HepG2 (cell line): ENCODE data around the gene GAL3ST3. TPM values are rescaled to one million over a fixed set of nuclear protein-coding genes. Genes with fewer than 3 reads are reported as not detected.

Source experiments
- BATF2 ChIP-seq: sonication (generic); formaldehyde crosslinking; IDR thresholded peaks from 2 replicates; pipeline ENCODE4 v1.8.0; 2022; ENCODE audit warnings: mild to moderate bottlenecking, missing genetic modification reagents, moderate library complexity
- KDM6A ChIP-seq: IDR thresholded peaks from 2 replicates; pipeline ENCODE4 v1.6.1; 2016; ENCODE audit warnings: low read depth
- MXD1 ChIP-seq: sonication (generic); formaldehyde crosslinking; IDR thresholded peaks from 2 replicates; pipeline ENCODE4 v1.4.0; 2020; ENCODE audit warnings: mild to moderate bottlenecking, missing genetic modification reagents
- NFAT5 ChIP-seq: sonication (generic); formaldehyde crosslinking; IDR thresholded peaks from 2 replicates; pipeline ENCODE4 v1.4.0; 2020; ENCODE audit warnings: missing genetic modification reagents
- POLR2A ChIP-seq, 2 experiments: IDR thresholded peaks; 2 replicates each; pipeline ENCODE4 v1.6.1; 2011; ENCODE audit warnings: low read depth in 2 of 2, low read length in 2 of 2, mild to moderate bottlenecking in 1 of 2, moderate library complexity in 1 of 2; ENCODE audit not compliant: insufficient read depth in 1 of 2
- TBX2 ChIP-seq: sonication (generic); formaldehyde crosslinking; IDR thresholded peaks from 2 replicates; pipeline ENCODE4 v1.5.0; 2020; ENCODE audit warnings: missing genetic modification reagents, mild to moderate bottlenecking, borderline replicate concordance
- YEATS4 ChIP-seq: sonication (generic); formaldehyde crosslinking; IDR thresholded peaks from 2 replicates; pipeline ENCODE4 v1.4.0; 2020; ENCODE audit warnings: missing genetic modification reagents, borderline replicate concordance
- ZNF24 ChIP-seq: fragments of 450-650 bp; IDR thresholded peaks from 2 replicates; pipeline ENCODE4 v1.6.1; 2017; ENCODE audit warnings: antibody characterized with exemption, mild to moderate bottlenecking
- ZNF318 ChIP-seq: sonication (generic); formaldehyde crosslinking; IDR thresholded peaks from 2 replicates; pipeline ENCODE4 v1.4.0; 2020; ENCODE audit warnings: mild to moderate bottlenecking, missing genetic modification reagents
- ZSCAN25 ChIP-seq: sonication (generic); formaldehyde crosslinking; IDR thresholded peaks from 2 replicates; pipeline ENCODE4 v1.8.0; 2022; ENCODE audit warnings: mild to moderate bottlenecking, missing genetic modification reagents
- polyA plus RNA-seq, 8 experiments: library from polyadenylated mRNA; depleted of rRNA in 3 of 8; stranded (reverse) in 7 of 8; unstranded in 1 of 8; fragments of >200 nt; fragmentation: Illumina TruSeq in 4 of 8; extraction: Trizol in 4 of 8; gene quantifications; 2 replicates each; pipeline versions ENCODE4 v1.2.1 to v1.2.3, GENCODE V29; 2011 to 2016; ENCODE audit warnings: low read depth in 4 of 8, missing spikeins in 1 of 8, mixed read lengths in 1 of 8; ENCODE audit not compliant: insufficient read depth in 1 of 8
- total RNA-seq, 5 experiments: library from RNA; depleted of rRNA; stranded (reverse); fragments of >200 nt; fragmentation: Illumina TruSeq; extraction: Trizol; gene quantifications; 2 replicates each; pipeline ENCODE4 v1.2.3, GENCODE V29; 2016; ENCODE audit warnings: low read depth in 1 of 5

GAL3ST3 gene
- total and polyA plus RNA-seq, 2 of the 13 experiments (the other 11 are each of a cell fraction or from before 2014, with no cell fraction given), result not detected

GRCh38 chr11:66068923-66069714 is 20.2 kb upstream of the GAL3ST3 start (continued):
- TF ChIP-seq NFAT5, result no peak
- TF ChIP-seq TBX2 (CRISPR knock-in tag), result 0 out of 2 replicates have a peak, but pooled peaks have one; percentile 5
- no peak for TF ChIP-seq KDM6A (CRISPR knock-in tag)
- TF ChIP-seq MXD1 (CRISPR knock-in tag), result no peak
- TF ChIP-seq YEATS4, result no peak
- no peak for TF ChIP-seq ZNF318 (CRISPR knock-in tag)
- no peak for TF ChIP-seq ZNF24
- no peak for TF ChIP-seq ZSCAN25 (CRISPR knock-in tag)
- 0 out of 4 replicates have a peak, but pooled peaks of 1 of the 2 experiments have one; percentile 14 for TF ChIP-seq POLR2A (IDR thresholded peaks at IDR 0.05; ENCODE audit: insufficient read depth in 1 of 2, low read depth in 2 of 2, low read length in 2 of 2)
- TF ChIP-seq BATF2 (CRISPR knock-in tag), result no peak
